Measurements from ENCODE around the gene DGKI.
"Not testable (repeated sequence)": the region's sequence is repeated elsewhere in the genome, so short reads cannot be mapped to it uniquely, and the experiment has no call there.

The DGKI gene

DNA sequence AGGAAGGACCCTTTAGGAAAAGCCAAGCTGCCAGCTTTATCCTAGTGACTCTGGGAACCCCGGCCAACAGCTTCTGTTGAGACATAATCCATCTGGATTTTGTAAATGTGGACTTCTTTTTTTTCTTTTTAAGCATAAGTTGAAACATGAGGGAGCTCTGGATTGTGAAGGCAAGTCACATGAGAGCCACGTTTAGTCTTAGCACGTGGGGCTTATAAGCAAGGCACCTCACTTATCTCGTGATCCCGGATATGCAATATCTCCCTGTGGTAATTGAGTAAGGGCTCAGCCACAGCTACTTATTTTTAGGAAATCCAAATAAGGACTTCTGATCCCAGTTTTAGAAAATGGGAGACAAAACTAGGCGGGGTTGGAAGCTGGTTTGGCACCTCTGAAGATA is 392.0 kb downstream of the DGKI start:
- H3K27me3 ChIP-seq (replicated peaks), result no peaks in the 10 kb centered on the region
- TF ChIP-seq CTCF (IDR thresholded peaks at IDR 0.05; ENCODE audit: low read depth, low read length, missing control alignments), result no peak
- in situ Hi-C loops (cut with HindIII; ENCODE audit: low pct_ligation_motif_present, low sequenced_read_pairs), result no loop called here
- no peaks in the 10 kb centered on the region for H3K36me3 ChIP-seq (replicated peaks)
- peak overlapping the region; percentile 40 for H3K27ac ChIP-seq
- peak; percentile 30 for DNase-seq
- H3K4me3 ChIP-seq (ENCODE audit: low read depth, low read length), result no peak overlapping the region

GRCh38 chr7:137454246-137454724 is 392.5 kb downstream of the DGKI start:
- in situ Hi-C loops (cut with HindIII; ENCODE audit: low pct_ligation_motif_present, low sequenced_read_pairs), result no loop called here
- peak; percentile 21 for DNase-seq
- Histone ChIP-seq H3K27me3 (replicated peaks) (no peaks in the 10 kb centered on the region), H3K27ac (peak overlapping the region; percentile 40), H3K4me3 (ENCODE audit: low read depth, low read length) (no peak overlapping the region), H3K36me3 (replicated peaks) (no peaks in the 10 kb centered on the region)
- TF ChIP-seq CTCF (IDR thresholded peaks at IDR 0.05; ENCODE audit: low read depth, low read length, missing control alignments), result peak; percentile 58

GRCh38 chr7:137453356-137453755 is 393.4 kb downstream of the DGKI start:
- no peak for TF ChIP-seq CTCF (IDR thresholded peaks at IDR 0.05; ENCODE audit: low read depth, low read length, missing control alignments)
- in situ Hi-C loops (cut with HindIII; ENCODE audit: low pct_ligation_motif_present, low sequenced_read_pairs), result no loop called here
- H3K27ac ChIP-seq, result no peak overlapping the region
- H3K36me3 ChIP-seq (replicated peaks), result no peaks in the 10 kb centered on the region
- DNase-seq, result no peak
- H3K27me3 ChIP-seq (replicated peaks), result no peaks in the 10 kb centered on the region
- H3K4me3 ChIP-seq (ENCODE audit: low read depth, low read length), result no peak overlapping the region

- Histone ChIP-seq H3K4me3 (ENCODE audit: low read depth, low read length) (no peak overlapping the region), H3K36me3 (replicated peaks) (no peaks in the 10 kb centered on the region), H3K27me3 (replicated peaks) (no peaks in the 10 kb centered on the region), H3K27ac (no peak overlapping the region)
- no peak for TF ChIP-seq CTCF (IDR thresholded peaks at IDR 0.05; ENCODE audit: low read depth, low read length, missing control alignments)
- no peak for DNase-seq
- in situ Hi-C loops (cut with HindIII; ENCODE audit: low pct_ligation_motif_present, low sequenced_read_pairs), result no loop called here
These were observed 397.8 kb downstream of the DGKI start for GRCh38 chr7:137449016-137449415.

DNA sequence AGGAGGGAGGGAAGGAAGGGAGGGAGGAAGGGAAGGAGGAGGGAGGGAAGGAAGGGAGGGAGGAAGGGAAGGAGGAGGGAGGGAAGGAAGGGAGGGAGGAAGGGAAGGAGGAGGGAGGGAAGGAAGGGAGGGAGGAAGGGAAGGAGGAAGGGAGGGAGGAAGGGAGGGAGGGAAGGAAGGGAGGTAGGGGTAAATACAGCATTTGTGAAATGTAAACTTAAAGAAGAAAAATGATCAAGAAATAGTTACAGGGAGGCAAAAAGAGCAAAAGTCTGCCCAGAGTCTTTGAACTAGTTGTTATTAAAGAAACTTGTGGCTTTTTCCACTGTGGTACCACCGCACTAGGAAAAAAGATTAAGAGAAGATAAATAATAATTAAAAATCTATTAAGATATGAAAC is 398.2 kb downstream of the DGKI start:
- in situ Hi-C loops (cut with HindIII; ENCODE audit: low pct_ligation_motif_present, low sequenced_read_pairs); H3K27ac ChIP-seq; H3K36me3 ChIP-seq (replicated peaks); H3K27me3 ChIP-seq (replicated peaks); DNase-seq; H3K4me3 ChIP-seq (ENCODE audit: low read depth, low read length): not testable (repeated sequence)

DNA sequence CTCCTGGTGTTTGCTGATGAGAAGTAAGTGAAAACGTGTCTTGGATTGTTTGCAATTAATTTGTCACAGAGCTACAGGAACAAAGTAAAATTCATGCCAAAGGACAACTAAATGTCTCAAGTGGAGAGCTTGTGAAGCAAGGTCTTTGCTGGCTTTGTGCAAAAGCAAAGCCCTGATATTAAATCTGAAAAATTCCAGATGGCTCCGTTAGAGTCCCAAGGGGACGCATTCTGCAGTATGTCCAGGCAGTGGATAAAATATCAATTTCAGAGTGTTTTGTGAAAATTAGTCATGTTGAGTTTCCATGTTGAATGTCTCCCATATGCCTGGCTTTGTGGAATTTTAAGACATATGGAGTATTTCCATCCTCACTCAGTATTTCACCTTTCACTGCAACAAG is 400.7 kb downstream of the DGKI start:
- in situ Hi-C loops (cut with HindIII; ENCODE audit: low pct_ligation_motif_present, low sequenced_read_pairs), result no loop called here
- no peak for TF ChIP-seq CTCF (IDR thresholded peaks at IDR 0.05; ENCODE audit: low read depth, low read length, missing control alignments)
- no peak for DNase-seq
- Histone ChIP-seq H3K36me3 (replicated peaks) (no peaks in the 10 kb centered on the region), H3K4me3 (ENCODE audit: low read depth, low read length) (no peak overlapping the region), H3K27me3 (replicated peaks) (no peaks in the 10 kb centered on the region), H3K27ac (no peak overlapping the region)

Measured in brain microvascular endothelial cell (primary cell).